ENCODE data around the gene SEC14L6.

DNA sequence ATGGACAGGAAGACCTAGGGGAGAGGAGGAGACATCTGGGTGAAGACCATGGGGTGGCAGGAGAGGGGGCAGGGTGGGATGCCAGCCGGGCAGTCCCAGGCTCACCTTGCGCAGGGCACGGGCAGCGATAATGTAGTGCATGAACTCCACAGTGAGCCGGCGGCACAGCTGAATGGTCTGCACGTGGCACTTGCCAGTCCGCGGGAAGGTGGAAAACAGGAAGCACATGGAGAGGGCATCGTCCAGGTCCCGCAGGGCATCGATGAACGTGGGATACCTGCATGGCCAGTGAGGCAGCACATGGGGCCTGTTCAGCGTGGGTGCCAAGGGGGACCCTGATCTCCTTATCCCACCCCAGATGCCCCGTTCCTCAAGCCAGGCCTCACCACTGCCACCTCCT is 37.9 kb upstream of the SEC14L6 start:
- TF ChIP-seq, protein P1, sequence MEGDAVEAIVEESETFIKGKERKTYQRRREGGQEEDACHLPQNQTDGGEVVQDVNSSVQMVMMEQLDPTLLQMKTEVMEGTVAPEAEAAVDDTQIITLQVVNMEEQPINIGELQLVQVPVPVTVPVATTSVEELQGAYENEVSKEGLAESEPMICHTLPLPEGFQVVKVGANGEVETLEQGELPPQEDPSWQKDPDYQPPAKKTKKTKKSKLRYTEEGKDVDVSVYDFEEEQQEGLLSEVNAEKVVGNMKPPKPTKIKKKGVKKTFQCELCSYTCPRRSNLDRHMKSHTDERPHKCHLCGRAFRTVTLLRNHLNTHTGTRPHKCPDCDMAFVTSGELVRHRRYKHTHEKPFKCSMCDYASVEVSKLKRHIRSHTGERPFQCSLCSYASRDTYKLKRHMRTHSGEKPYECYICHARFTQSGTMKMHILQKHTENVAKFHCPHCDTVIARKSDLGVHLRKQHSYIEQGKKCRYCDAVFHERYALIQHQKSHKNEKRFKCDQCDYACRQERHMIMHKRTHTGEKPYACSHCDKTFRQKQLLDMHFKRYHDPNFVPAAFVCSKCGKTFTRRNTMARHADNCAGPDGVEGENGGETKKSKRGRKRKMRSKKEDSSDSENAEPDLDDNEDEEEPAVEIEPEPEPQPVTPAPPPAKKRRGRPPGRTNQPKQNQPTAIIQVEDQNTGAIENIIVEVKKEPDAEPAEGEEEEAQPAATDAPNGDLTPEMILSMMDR (IDR thresholded peaks at IDR 0.05; ENCODE audit: low read length), result no peak
- TF ChIP-seq EZH2 (optimal IDR thresholded peaks at IDR 0.05; ENCODE audit: low read depth, low read length), result no peak
